PC-3 (cell line): ENCODE measurements around the gene ARMH4. TPM values are rescaled to one million over a fixed set of nuclear protein-coding genes. Genes with fewer than 3 reads are reported as not detected.

Experiments used
- ATAC-seq: fragments of 200-7000 bp; cut with Tn5 transposase; 2 replicates; pipeline ENCODE4 v1.9.1; 2020; ENCODE audit warnings: mild to moderate bottlenecking, moderate library complexity
- BruUV-seq: library from RNA; stranded (reverse); fragments of 400-500 nt; replicated peaks from 2 replicates; lab custom pipeline; 2021; lab: Mats Ljungman, UMichigan
- CTCF ChIA-PET: fragments of 300-600 bp; sonication (Branson Sonifier 250); formaldehyde crosslinking; loops from one replicate; lab custom pipeline; 2022; ENCODE audit warnings: antibody characterized with exemption; lab: Charles Lee
- POLR2A ChIA-PET: fragments of 300-600 bp; sonication (Branson Sonifier 250); formaldehyde crosslinking; loops from one replicate; lab custom pipeline; 2022; ENCODE audit warnings: antibody characterized with exemption; ENCODE audit not compliant: unreplicated experiment; lab: Charles Lee
- DNase-seq: peaks from one replicate; pipeline ENCODE4 v3.0.0-alpha.2; 2015
- H2AFZ ChIP-seq: fragments of 300-600 bp; sonication (generic); 2 replicates; pipeline ENCODE4 v1.6.0; 2016; ENCODE audit warnings: antibody characterized with exemption, low read length
- H3F3A ChIP-seq: fragments of 300-600 bp; sonication (generic); one replicate; pipeline ENCODE4 v1.6.0; 2017; ENCODE audit warnings: antibody characterized with exemption, low read length, control low read depth, mild to moderate bottlenecking; ENCODE audit not compliant: unreplicated experiment
- H3K27ac ChIP-seq: fragments of 300-600 bp; sonication (generic); 2 replicates; pipeline ENCODE4 v1.5.1; 2016; ENCODE audit warnings: mild to moderate bottlenecking, low read length
- H3K27me3 ChIP-seq: fragments of 300-600 bp; sonication (generic); 2 replicates; pipeline ENCODE4 v1.6.1; 2016; ENCODE audit warnings: low read length, mixed read lengths
- H3K36me3 ChIP-seq: fragments of 300-600 bp; sonication (generic); 2 replicates; pipeline ENCODE4 v1.6.1; 2016; ENCODE audit warnings: low read depth, mixed run types, low read length, mixed read lengths
- H3K4me1 ChIP-seq: fragments of 300-600 bp; sonication (generic); 2 replicates; pipeline ENCODE4 v1.5.1; 2016; ENCODE audit warnings: low read length; ENCODE audit not compliant: insufficient read depth
- H3K4me2 ChIP-seq: fragments of 300-600 bp; sonication (generic); 2 replicates; pipeline ENCODE4 v1.6.0; 2016; ENCODE audit warnings: low read length
- H3K4me3 ChIP-seq: fragments of 300-600 bp; sonication (generic); 2 replicates; pipeline ENCODE4 v1.5.1; 2016; ENCODE audit warnings: mild to moderate bottlenecking, low read length, mixed read lengths
- H3K79me2 ChIP-seq: fragments of 300-600 bp; sonication (generic); 2 replicates; pipeline ENCODE4 v1.6.1; 2017; ENCODE audit warnings: low read length, mixed read lengths
- H3K9ac ChIP-seq: fragments of 300-600 bp; sonication (generic); 2 replicates; pipeline ENCODE4 v1.6.0; 2016; ENCODE audit warnings: mild to moderate bottlenecking, low read length
- H3K9me2 ChIP-seq: fragments of 300-600 bp; sonication (generic); replicated peaks from 2 replicates; pipeline ENCODE4 v1.6.1; 2016; ENCODE audit warnings: mixed run types, low read length, mixed read lengths
- H3K9me3 ChIP-seq: fragments of 300-600 bp; sonication (generic); 2 replicates; pipeline ENCODE4 v1.6.1; 2016; ENCODE audit warnings: low read length, mixed read lengths
- H4K20me1 ChIP-seq: fragments of 300-600 bp; sonication (generic); 2 replicates; pipeline ENCODE4 v1.6.1; 2016; ENCODE audit warnings: low read length, mixed read lengths
- CTCF ChIP-seq: fragments of 300-600 bp; sonication (generic); conservative IDR thresholded peaks from 2 replicates; pipeline ENCODE4 v1.5.1; 2017; ENCODE audit warnings: antibody characterized with exemption, low read depth, mild to moderate bottlenecking, low read length
- EZH2 ChIP-seq: fragments of 300-600 bp; sonication (generic); IDR thresholded peaks from one replicate; pipeline ENCODE4 v1.6.1; 2017; ENCODE audit warnings: antibody characterized with exemption, mild to moderate bottlenecking, low read length; ENCODE audit not compliant: unreplicated experiment
- EZH2phosphoT487 ChIP-seq: fragments of 300-600 bp; sonication (generic); IDR thresholded peaks from 2 replicates; pipeline ENCODE4 v1.6.1; 2018; ENCODE audit warnings: mild to moderate bottlenecking, antibody characterized with exemption, low read length, borderline replicate concordance
- intact Hi-C: fragments of 100-400 bp; cut with micrococcal nuclease; formaldehyde crosslinking; loops from 2 replicates; pipeline ENCODE4 v1.9.0; 2023
- total RNA-seq: library from RNA; depleted of rRNA; stranded (reverse); fragments of >200 nt; gene quantifications from 2 replicates; pipeline ENCODE4 v1.2.3, GENCODE V29; 2014

The ARMH4 gene
- total RNA-seq, 1 experiment from 2014 or later: 2.6 TPM

GRCh38 chr14:58061581-58061980 lies 90.4 kb downstream of the ARMH4 start:
- ATAC-seq: no peak
- Histone ChIP-seq H3K4me1 (no peaks in the 10 kb centered on the region), H3K36me3 (no peaks in the 10 kb centered on the region), H3K27ac (no peak overlapping the region), H2AFZ (no peak overlapping the region), H3K79me2 (no peaks in the 10 kb centered on the region), H3K9me3 (no peaks in the 10 kb centered on the region), H3K4me2 (no peak overlapping the region), H3K27me3 (peaks cover 92% of the 10 kb centered on the region), H3K9me2 (no peaks in the 10 kb centered on the region), H3F3A (no peaks in the 10 kb centered on the region), H3K4me3 (no peak overlapping the region), H4K20me1 (no peaks in the 10 kb centered on the region), H3K9ac (no peak overlapping the region)
- ChIA-PET CTCF (no interaction called here), POLR2A (no interaction called here)
- intact Hi-C loops: no loop called here
- TF ChIP-seq CTCF: no peak
- TF ChIP-seq EZH2phosphoT487: no peak
- no peak for TF ChIP-seq EZH2
- no peak for DNase-seq
- BruUV-seq: no TSS peak

GRCh38 chr14:58060898-58061297 lies 91.1 kb downstream of the ARMH4 start:
- DNase-seq (no peak), ATAC-seq (no peak)
- no peaks in the 10 kb centered on the region for H4K20me1 ChIP-seq
- intact Hi-C loops: no loop called here
- TF ChIP-seq CTCF (no peak), EZH2phosphoT487 (no peak), EZH2 (no peak)
- no peak overlapping the region for H3K4me3 ChIP-seq
- H2AFZ ChIP-seq: no peak overlapping the region
- no peak overlapping the region for H3K9ac ChIP-seq
- no peaks in the 10 kb centered on the region for H3K36me3 ChIP-seq
- no peaks in the 10 kb centered on the region for H3K4me1 ChIP-seq
- H3K9me3 ChIP-seq: no peaks in the 10 kb centered on the region
- H3K79me2 ChIP-seq: no peaks in the 10 kb centered on the region
- no peaks in the 10 kb centered on the region for H3F3A ChIP-seq
- no TSS peak for BruUV-seq
- H3K27me3 ChIP-seq: peaks cover 94% of the 10 kb centered on the region
- ChIA-PET CTCF (no interaction called here), POLR2A (no interaction called here)
- H3K9me2 ChIP-seq: no peaks in the 10 kb centered on the region
- no peak overlapping the region for H3K4me2 ChIP-seq
- no peak overlapping the region for H3K27ac ChIP-seq

GRCh38 chr14:58060077-58060476 lies 91.9 kb downstream of the ARMH4 start:
- Histone ChIP-seq H2AFZ (no peak overlapping the region), H3K9me2 (no peaks in the 10 kb centered on the region), H4K20me1 (no peaks in the 10 kb centered on the region), H3F3A (no peaks in the 10 kb centered on the region), H3K4me1 (no peaks in the 10 kb centered on the region), H3K79me2 (no peaks in the 10 kb centered on the region), H3K9me3 (no peaks in the 10 kb centered on the region), H3K36me3 (no peaks in the 10 kb centered on the region), H3K27ac (no peak overlapping the region), H3K4me3 (no peak overlapping the region), H3K27me3 (peaks cover 87% of the 10 kb centered on the region), H3K9ac (no peak overlapping the region), H3K4me2 (no peak overlapping the region)
- DNase-seq (peak; percentile 36), ATAC-seq (no peak)
- TF ChIP-seq CTCF (no peak), EZH2phosphoT487 (no peak), EZH2 (no peak)
- no TSS peak for BruUV-seq
- intact Hi-C loops: no loop called here
- POLR2A ChIA-PET: no interaction called here
- CTCF ChIA-PET: no interaction called here
